GM04504 (cell line): ENCODE results near the gene TNIP2.
A peak's percentile ranks its signal among the peaks of the same experiment; 100 is the strongest.

Experiments used
- DNase-seq: peaks from one replicate; pipeline ENCODE4 v3.0.0-alpha.2; 2012; ENCODE audit warnings: low read depth

The TNIP2 gene

GRCh38 chr4:2716236-2716635 is 39.9 kb downstream of the TNIP2 start:
- DNase-seq: no peak

DNA sequence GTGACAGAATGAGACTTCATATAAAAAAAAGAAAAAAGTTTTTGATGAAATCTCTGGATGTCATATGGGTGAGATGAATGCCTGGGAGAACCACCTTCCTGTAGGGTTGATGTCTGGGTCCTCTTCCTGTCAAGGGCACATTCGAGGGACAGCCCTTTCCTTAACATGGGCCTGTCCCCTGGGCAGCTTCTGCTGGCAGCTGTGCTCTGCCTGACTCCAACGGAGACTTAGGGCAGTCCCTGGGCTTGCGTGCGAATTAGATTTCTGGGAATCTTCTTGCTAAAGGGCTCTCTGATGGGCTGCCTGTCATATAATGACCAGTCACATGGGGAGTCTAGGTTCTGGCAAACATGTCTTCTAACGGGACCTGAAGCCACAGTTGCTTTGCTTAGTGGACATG is 40.7 kb downstream of the TNIP2 start:
- DNase-seq: no peak

- DNase-seq: no peak
Measured at GRCh38 chr4:2714918-2715317, 41.2 kb downstream of the TNIP2 start.

- DNase-seq: peak; percentile 13
Measured at GRCh38 chr4:2714061-2714770, 41.9 kb downstream of the TNIP2 start.

- no peak for DNase-seq
Measured at GRCh38 chr4:2713337-2713736, 42.8 kb downstream of the TNIP2 start.

DNA sequence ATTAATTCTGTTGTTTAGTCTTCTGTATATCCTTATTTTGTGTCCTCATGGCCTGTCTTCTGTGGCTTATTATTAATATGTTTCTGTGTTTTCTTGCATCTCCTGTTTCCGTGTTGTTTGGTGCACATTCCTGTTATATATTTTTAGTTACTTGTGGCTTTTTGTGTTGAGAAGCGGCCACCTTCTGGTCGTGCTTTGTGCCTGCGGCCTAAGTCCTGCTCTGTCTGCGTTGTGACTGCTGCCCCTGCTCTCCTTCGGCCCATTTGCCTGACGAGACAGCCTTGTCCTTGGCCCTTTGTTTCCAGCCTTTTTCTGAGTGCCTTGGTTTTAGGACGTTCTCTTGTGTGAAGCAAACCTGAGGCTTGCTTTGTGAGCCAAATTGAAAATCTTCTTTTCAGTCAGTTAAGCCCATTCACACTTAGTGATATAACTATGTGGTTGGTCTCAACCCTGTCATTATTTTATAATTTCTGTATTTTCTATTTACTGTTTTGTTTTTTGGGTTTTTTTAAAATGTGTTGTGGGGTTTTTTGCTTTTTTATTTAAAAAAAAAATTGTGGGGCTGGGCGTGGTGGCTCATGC is 43.8 kb downstream of the TNIP2 start:
- no peak for DNase-seq

DNA sequence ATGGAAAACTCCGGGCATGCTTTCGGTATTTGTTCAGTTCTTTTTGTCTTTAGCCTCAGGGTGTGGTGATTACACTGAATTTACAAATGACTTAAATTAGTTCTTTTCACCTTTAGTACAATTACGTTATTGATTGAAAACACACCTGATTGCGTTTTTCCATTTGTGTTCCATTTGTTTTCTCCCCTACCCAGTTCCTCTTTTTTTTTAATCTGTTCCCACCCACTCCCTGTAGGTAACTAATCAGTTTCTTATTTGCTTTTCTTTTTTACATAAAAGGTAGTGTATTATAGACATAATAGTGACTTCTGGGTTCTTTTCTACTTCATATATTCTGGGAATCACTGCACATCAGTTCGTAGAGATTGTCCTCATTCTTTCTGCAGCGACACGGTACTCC is 53.4 kb downstream of the TNIP2 start:
- DNase-seq: no peak

- DNase-seq: no peak
Measured at GRCh38 chr4:2702361-2702760, 53.8 kb downstream of the TNIP2 start.

- no peak for DNase-seq
Measured at GRCh38 chr4:2700031-2700430, 56.1 kb downstream of the TNIP2 start.

DNA sequence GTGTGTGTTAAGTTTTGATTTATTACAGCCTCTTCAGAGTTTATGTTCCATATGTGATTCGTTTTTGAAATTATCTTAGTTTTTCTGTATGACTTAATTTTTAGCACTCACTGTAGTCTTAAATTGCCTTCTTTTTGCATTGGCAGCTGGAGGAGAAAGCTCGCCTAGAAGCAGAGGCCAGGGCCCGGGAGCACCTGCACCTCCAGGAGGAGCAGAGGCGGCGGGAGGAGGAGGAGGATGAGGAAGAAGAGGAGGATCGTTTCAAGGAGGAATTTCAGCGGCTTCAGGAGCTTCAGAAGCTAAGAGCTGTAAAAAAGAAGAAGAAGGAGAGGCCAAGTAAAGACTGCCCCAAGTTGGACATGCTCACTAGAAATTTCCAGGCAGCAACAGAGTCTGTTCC is 56.6 kb downstream of the TNIP2 start:
- DNase-seq: no peak

DNA sequence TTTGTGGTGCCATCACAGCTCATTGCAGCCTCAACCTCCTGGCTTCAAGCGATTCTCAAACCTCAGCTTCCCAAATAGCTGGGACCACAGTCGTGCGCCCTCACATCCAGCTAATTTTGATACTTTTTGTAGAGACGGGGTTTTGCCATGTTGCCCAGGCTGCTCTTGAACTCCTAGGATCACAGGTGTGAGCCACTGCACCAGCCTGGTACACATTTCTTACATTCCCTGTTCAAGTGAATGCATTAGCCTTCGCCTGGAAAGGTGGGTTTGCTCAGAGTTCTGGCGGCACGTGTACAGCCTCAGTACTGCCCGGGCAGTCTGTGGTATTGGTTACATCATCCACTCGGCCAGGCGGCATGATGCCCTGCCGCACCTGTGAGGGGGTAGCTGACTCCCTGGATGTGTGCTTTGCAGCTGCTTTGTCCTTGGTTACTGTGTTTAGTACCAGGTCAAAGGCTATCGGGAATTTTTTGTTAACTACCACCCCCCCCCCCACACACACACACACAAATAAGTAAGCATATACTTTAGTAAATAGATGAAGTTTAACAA is 57.1 kb downstream of the TNIP2 start:
- DNase-seq: no peak

- DNase-seq: no peak
Measured at GRCh38 chr4:2698504-2698903, 57.6 kb downstream of the TNIP2 start.

DNA sequence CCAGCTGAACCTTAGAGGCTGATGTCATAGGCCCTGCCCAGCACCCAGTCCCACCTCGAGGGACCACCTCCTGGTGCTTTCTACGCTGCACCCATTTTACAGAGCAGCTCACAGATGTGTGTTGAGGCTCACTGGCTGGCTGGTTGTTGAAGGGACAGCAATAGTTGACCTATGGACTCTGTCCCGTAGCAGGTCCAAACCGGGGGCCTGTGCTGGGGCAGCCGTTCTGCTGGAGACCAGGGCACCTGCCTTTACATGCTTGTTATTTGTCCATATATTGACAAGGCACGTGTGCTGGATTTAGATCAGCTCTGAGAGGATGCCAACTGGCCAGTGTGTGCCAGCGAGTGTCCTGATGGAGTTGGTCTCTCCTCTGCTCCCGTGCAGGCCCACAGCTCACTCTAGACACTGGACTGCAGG is 58.1 kb downstream of the TNIP2 start:
- DNase-seq: no peak

GRCh38 chr4:2696423-2696822 is 59.7 kb downstream of the TNIP2 start:
- no peak for DNase-seq

DNA sequence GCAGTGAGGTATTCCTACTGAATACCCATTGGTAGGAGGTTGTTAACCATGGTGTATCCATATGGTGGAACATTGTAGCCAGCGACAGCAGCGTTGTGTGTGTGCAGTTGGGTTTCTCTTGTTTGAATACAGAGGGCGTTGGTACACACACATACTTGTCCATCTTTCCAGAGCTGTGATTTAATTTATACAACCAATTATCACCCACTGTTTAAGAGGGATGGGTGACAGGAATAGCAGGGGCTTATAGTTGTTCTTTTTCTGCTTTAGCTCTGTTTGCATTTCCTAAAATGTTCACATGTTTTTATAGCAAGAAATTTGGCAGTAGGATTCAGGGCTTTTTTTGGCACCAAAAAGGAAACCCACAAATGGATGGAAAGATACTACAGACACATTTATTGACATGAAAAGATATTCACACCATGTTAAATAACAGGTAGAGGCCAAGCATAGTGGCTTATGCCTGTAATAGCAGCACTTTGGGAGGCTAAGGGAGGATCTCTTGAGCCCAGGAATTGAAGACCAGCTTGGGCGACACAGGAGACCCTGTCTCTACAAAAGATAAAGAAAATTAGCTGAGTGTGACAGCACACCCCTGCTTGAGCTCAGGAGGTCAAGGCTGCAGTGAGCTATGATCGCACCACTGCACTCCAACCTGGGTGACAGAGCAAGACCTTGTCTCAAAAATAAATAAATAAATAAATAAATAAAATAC is 60.6 kb downstream of the TNIP2 start:
- no peak for DNase-seq

- no peak for DNase-seq
Measured at GRCh38 chr4:2694691-2695090, 61.4 kb downstream of the TNIP2 start.

- DNase-seq: no peak
Measured at GRCh38 chr4:2691952-2692435, 64.1 kb downstream of the TNIP2 start.
